ENCODE data around the gene GATA5. TPM values are rescaled to one million over a fixed set of nuclear protein-coding genes. Genes with fewer than 3 reads are reported as not detected.

The GATA5 gene
- total RNA-seq, 1 experiment from 2014 or later: 0.96 TPM

- ChIA-PET CTCF (interaction anchor here (0.6 kb wide), 1 partner anchor 346 kb away, joined by 3 read pairs; no protein-coding TSS in a partner anchor), POLR2A (ENCODE audit: unreplicated experiment) (no interaction called here)
- Histone ChIP-seq H4K20me1 (ENCODE audit: insufficient read depth) (no peaks in the 10 kb centered on the region), H2AFZ (no peak overlapping the region), H3K9me2 (ENCODE audit: insufficient read depth) (no peaks in the 10 kb centered on the region), H3K27ac (no peak overlapping the region), H3K4me3 (no peak overlapping the region), H3F3A (ENCODE audit: insufficient read depth, low read depth) (peaks cover 8% of the 10 kb centered on the region; the same call in 1 of the 2 replicates), H3K4me2 (no peak overlapping the region), H3K9me3 (ENCODE audit: insufficient read depth, low read depth) (no peaks in the 10 kb centered on the region), H3K27me3 (ENCODE audit: insufficient read depth, low read depth) (peaks cover 61% of the 10 kb centered on the region), H3K79me2 (ENCODE audit: low read depth) (no peaks in the 10 kb centered on the region), H3K4me1 (replicated peaks; ENCODE audit: insufficient read depth) (0 out of 2 replicates have a peak, but pooled peaks cover 5% of the 10 kb centered on the region), H3K36me3 (ENCODE audit: low read depth) (no peaks in the 10 kb centered on the region)
- no peak for DNase-seq
- BruUV-seq (replicated peaks): no TSS peak
- intact Hi-C loops (cut with micrococcal nuclease; ENCODE audit: unreplicated experiment): no loop called here
- TF ChIP-seq, protein P1, sequence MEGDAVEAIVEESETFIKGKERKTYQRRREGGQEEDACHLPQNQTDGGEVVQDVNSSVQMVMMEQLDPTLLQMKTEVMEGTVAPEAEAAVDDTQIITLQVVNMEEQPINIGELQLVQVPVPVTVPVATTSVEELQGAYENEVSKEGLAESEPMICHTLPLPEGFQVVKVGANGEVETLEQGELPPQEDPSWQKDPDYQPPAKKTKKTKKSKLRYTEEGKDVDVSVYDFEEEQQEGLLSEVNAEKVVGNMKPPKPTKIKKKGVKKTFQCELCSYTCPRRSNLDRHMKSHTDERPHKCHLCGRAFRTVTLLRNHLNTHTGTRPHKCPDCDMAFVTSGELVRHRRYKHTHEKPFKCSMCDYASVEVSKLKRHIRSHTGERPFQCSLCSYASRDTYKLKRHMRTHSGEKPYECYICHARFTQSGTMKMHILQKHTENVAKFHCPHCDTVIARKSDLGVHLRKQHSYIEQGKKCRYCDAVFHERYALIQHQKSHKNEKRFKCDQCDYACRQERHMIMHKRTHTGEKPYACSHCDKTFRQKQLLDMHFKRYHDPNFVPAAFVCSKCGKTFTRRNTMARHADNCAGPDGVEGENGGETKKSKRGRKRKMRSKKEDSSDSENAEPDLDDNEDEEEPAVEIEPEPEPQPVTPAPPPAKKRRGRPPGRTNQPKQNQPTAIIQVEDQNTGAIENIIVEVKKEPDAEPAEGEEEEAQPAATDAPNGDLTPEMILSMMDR (conservative IDR thresholded peaks at IDR 0.05): no peak
- TF ChIP-seq EZH2 (IDR thresholded peaks at IDR 0.05; ENCODE audit: low read depth): no peak
Measured at GRCh38 chr20:62477669-62478455, 2.1 kb upstream of the GATA5 start.

- TF ChIP-seq, protein P1 (conservative IDR thresholded peaks at IDR 0.05): no peak
- TF ChIP-seq EZH2 (IDR thresholded peaks at IDR 0.05; ENCODE audit: low read depth): peak; percentile 98
- peak overlapping the region; percentile 40 for H3K4me2 ChIP-seq
- H3K36me3 ChIP-seq (ENCODE audit: low read depth): no peaks in the 10 kb centered on the region
- DNase-seq: peak in 1 of 2 experiments; percentile 50
- peaks cover 8% of the 10 kb centered on the region; the same call in 1 of the 2 replicates for H3F3A ChIP-seq (ENCODE audit: insufficient read depth, low read depth)
- no peaks in the 10 kb centered on the region for H3K9me3 ChIP-seq (ENCODE audit: insufficient read depth, low read depth)
- H3K4me3 ChIP-seq: no peak overlapping the region
- no peak overlapping the region for H3K27ac ChIP-seq
- no peaks in the 10 kb centered on the region for H3K79me2 ChIP-seq (ENCODE audit: low read depth)
- H3K9me2 ChIP-seq (ENCODE audit: insufficient read depth): no peaks in the 10 kb centered on the region
- no peaks in the 10 kb centered on the region for H4K20me1 ChIP-seq (ENCODE audit: insufficient read depth)
- ChIA-PET CTCF (no interaction called here), POLR2A (ENCODE audit: unreplicated experiment) (no interaction called here)
- H3K27me3 ChIP-seq (ENCODE audit: insufficient read depth, low read depth): peaks cover 49% of the 10 kb centered on the region
- no peak overlapping the region for H2AFZ ChIP-seq
- H3K4me1 ChIP-seq (replicated peaks; ENCODE audit: insufficient read depth): no peaks in the 10 kb centered on the region
- intact Hi-C loops (cut with micrococcal nuclease; ENCODE audit: unreplicated experiment): no loop called here
- no TSS peak for BruUV-seq (replicated peaks)
Measured at GRCh38 chr20:62476056-62476838, 452 bp upstream of the GATA5 start.

GRCh38 chr20:62475027-62475771 is 596 bp downstream of the GATA5 start:
- no peaks in the 10 kb centered on the region for H3K79me2 ChIP-seq (ENCODE audit: low read depth)
- TF ChIP-seq EZH2 (IDR thresholded peaks at IDR 0.05; ENCODE audit: low read depth): no peak
- TF ChIP-seq, protein P1 (conservative IDR thresholded peaks at IDR 0.05): no peak
- no peaks in the 10 kb centered on the region for H3K36me3 ChIP-seq (ENCODE audit: low read depth)
- no peak for DNase-seq
- H3K9me2 ChIP-seq (ENCODE audit: insufficient read depth): no peaks in the 10 kb centered on the region
- H3K27ac ChIP-seq: no peak overlapping the region
- POLR2A ChIA-PET (ENCODE audit: unreplicated experiment): no interaction called here
- no TSS peak for BruUV-seq (replicated peaks)
- peaks cover 47% of the 10 kb centered on the region for H3K27me3 ChIP-seq (ENCODE audit: insufficient read depth, low read depth)
- no peak overlapping the region for H2AFZ ChIP-seq
- no peaks in the 10 kb centered on the region for H4K20me1 ChIP-seq (ENCODE audit: insufficient read depth)
- intact Hi-C loops (cut with micrococcal nuclease; ENCODE audit: unreplicated experiment): no loop called here
- H3F3A ChIP-seq (ENCODE audit: insufficient read depth, low read depth): peaks cover 8% of the 10 kb centered on the region; the same call in 1 of the 2 replicates
- no peaks in the 10 kb centered on the region for H3K9me3 ChIP-seq (ENCODE audit: insufficient read depth, low read depth)
- CTCF ChIA-PET: no interaction called here
- no peak overlapping the region for H3K4me3 ChIP-seq
- no peak overlapping the region for H3K4me2 ChIP-seq
- no peaks in the 10 kb centered on the region for H3K4me1 ChIP-seq (replicated peaks; ENCODE audit: insufficient read depth)

All from PC-9 (cell line).